Neural cell (in vitro differentiated cells): ENCODE measurements around the gene AMFR.

Experiments used
- EP300 ChIP-seq: fragments of 450-650 bp; conservative IDR thresholded peaks from 2 replicates; pipeline ENCODE4 v1.6.1; 2014; ENCODE audit warnings: antibody characterized with exemption, mild to moderate bottlenecking, moderate library complexity; ENCODE audit not compliant: poor library complexity, severe bottlenecking
- EZH2 ChIP-seq: fragments of 200-600, 300-800 bp; shearing (Covaris generic), sonication (generic); IDR thresholded peaks from 2 replicates; pipeline ENCODE4 v1.6.1; 2014; ENCODE audit warnings: antibody characterized with exemption, low read length, borderline replicate concordance, mild to moderate bottlenecking; ENCODE audit not compliant: insufficient read depth, poor library complexity, severe bottlenecking
- MXI1 ChIP-seq: fragments of 450-650 bp; conservative IDR thresholded peaks from 2 replicates; pipeline ENCODE4 v1.6.1; 2014; ENCODE audit warnings: antibody characterized with exemption, mild to moderate bottlenecking; ENCODE audit not compliant: poor library complexity, severe bottlenecking
- RAD21 ChIP-seq: fragments of 450-650 bp; conservative IDR thresholded peaks from 2 replicates; pipeline ENCODE4 v1.6.1; 2014; ENCODE audit warnings: antibody characterized with exemption, mild to moderate bottlenecking, moderate library complexity
- SMC3 ChIP-seq: fragments of 450-650 bp; conservative IDR thresholded peaks from 2 replicates; pipeline ENCODE4 v1.6.1; 2014; ENCODE audit warnings: antibody characterized with exemption, mild to moderate bottlenecking, moderate library complexity; ENCODE audit not compliant: poor library complexity
- TAF1 ChIP-seq: IDR thresholded peaks from 2 replicates; pipeline ENCODE4 v1.6.1; 2012; ENCODE audit warnings: low read depth
- TF ChIP-seq, protein P1 (sequence below): fragments of 450-650 bp; IDR thresholded peaks from 2 replicates; pipeline ENCODE4 v1.5.1; 2014; ENCODE audit warnings: antibody characterized with exemption, mild to moderate bottlenecking, moderate library complexity; ENCODE audit not compliant: poor library complexity, severe bottlenecking

GRCh38 chr16:56357765-56358322 lies 67.5 kb downstream of the AMFR start:
- TF ChIP-seq, protein P1, sequence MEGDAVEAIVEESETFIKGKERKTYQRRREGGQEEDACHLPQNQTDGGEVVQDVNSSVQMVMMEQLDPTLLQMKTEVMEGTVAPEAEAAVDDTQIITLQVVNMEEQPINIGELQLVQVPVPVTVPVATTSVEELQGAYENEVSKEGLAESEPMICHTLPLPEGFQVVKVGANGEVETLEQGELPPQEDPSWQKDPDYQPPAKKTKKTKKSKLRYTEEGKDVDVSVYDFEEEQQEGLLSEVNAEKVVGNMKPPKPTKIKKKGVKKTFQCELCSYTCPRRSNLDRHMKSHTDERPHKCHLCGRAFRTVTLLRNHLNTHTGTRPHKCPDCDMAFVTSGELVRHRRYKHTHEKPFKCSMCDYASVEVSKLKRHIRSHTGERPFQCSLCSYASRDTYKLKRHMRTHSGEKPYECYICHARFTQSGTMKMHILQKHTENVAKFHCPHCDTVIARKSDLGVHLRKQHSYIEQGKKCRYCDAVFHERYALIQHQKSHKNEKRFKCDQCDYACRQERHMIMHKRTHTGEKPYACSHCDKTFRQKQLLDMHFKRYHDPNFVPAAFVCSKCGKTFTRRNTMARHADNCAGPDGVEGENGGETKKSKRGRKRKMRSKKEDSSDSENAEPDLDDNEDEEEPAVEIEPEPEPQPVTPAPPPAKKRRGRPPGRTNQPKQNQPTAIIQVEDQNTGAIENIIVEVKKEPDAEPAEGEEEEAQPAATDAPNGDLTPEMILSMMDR: no peak
- no peak for TF ChIP-seq RAD21
- TF ChIP-seq TAF1: no peak
- no peak for TF ChIP-seq SMC3
- no peak for TF ChIP-seq EP300
- TF ChIP-seq EZH2: no peak
- TF ChIP-seq MXI1: no peak
